MCF 10A (cell line): ENCODE measurements around the gene OGDHL. TPM values are rescaled to one million over a fixed set of nuclear protein-coding genes. Genes with fewer than 3 reads are reported as not detected.

Source experiments
- BruUV-seq: library from RNA; stranded (reverse); fragments of 400-500 nt; replicated peaks from 2 replicates; lab custom pipeline; 2021; lab: Mats Ljungman, UMichigan
- CTCF ChIA-PET: fragments of 300-600 bp; sonication (Branson Sonifier 250); formaldehyde crosslinking; extraction: SDS; loops from one replicate; lab custom pipeline; 2021; ENCODE audit warnings: antibody characterized with exemption, inconsistent platforms; lab: Yijun Ruan, JAX
- POLR2A ChIA-PET: fragments of 300-600, 350-650 bp; sonication (Branson Sonifier 250); formaldehyde crosslinking; extraction: SDS; loops from one replicate; lab custom pipeline; 2020; ENCODE audit warnings: antibody characterized with exemption, inconsistent platforms; lab: Yijun Ruan, JAX
- DNase-seq: peaks from one replicate; pipeline ENCODE4 v3.0.0-alpha.2; 2018; ENCODE audit not compliant: unreplicated experiment
- H3K27ac Mint-ChIP-seq: one replicate; pipeline ENCODE4 v1.8.0; 2022; ENCODE audit warnings: mild to moderate bottlenecking, low read depth, mixed read lengths; ENCODE audit not compliant: unreplicated experiment
- H3K27me3 Mint-ChIP-seq: one replicate; pipeline ENCODE4 v1.8.0; 2022; ENCODE audit warnings: mixed read lengths; ENCODE audit not compliant: insufficient read depth, unreplicated experiment
- H3K36me3 Mint-ChIP-seq: one replicate; pipeline ENCODE4 v1.8.0; 2022; ENCODE audit warnings: mild to moderate bottlenecking, moderate library complexity, mixed read lengths; ENCODE audit not compliant: insufficient read depth, unreplicated experiment
- H3K4me1 Mint-ChIP-seq: one replicate; pipeline ENCODE4 v1.8.0; 2022; ENCODE audit warnings: mixed read lengths; ENCODE audit not compliant: insufficient read depth, unreplicated experiment
- H3K4me3 Mint-ChIP-seq: one replicate; pipeline ENCODE4 v1.8.0; 2022; ENCODE audit warnings: mild to moderate bottlenecking, moderate library complexity, mixed read lengths; ENCODE audit not compliant: unreplicated experiment
- H3K9me3 Mint-ChIP-seq: one replicate; pipeline ENCODE4 v1.8.0; 2022; ENCODE audit warnings: mixed read lengths; ENCODE audit not compliant: unreplicated experiment
- intact Hi-C: fragments of 100-400 bp; cut with micrococcal nuclease; formaldehyde crosslinking; loops from 2 replicates; pipeline ENCODE4 v1.14.1; 2022
- total RNA-seq: library from RNA; stranded (reverse); gene quantifications from 2 replicates; pipeline ENCODE4 v1.2.3, GENCODE V29; 2022
- TF ChIP-seq, protein P1 (sequence below): fragments of 200-600 bp; IDR thresholded peaks from one replicate; pipeline ENCODE4 v1.8.0; 2022; ENCODE audit warnings: antibody characterized with exemption, mild to moderate bottlenecking; ENCODE audit not compliant: unreplicated experiment

The OGDHL gene
- total RNA-seq, 1 experiment from 2014 or later, result 0.28 TPM

GRCh38 chr10:49740346-49741107 lies 21.6 kb downstream of the OGDHL start:
- ChIA-PET CTCF (interaction anchor here (0.7 kb wide), 1 partner anchor 118 kb away, joined by 3 read pairs; no protein-coding TSS in a partner anchor), POLR2A (interaction anchor here (0.9 kb wide), 1 partner anchor 59 kb away, joined by 3 read pairs; no protein-coding TSS in a partner anchor)
- H3K27me3 Mint-ChIP-seq, result no peaks in the 10 kb centered on the region
- no peaks in the 10 kb centered on the region for H3K36me3 Mint-ChIP-seq
- no peaks in the 10 kb centered on the region for H3K4me1 Mint-ChIP-seq
- H3K27ac Mint-ChIP-seq, result no peak overlapping the region
- intact Hi-C loops, result no loop called here
- no peak overlapping the region for H3K4me3 Mint-ChIP-seq
- no peak for DNase-seq
- peaks cover 8% of the 10 kb centered on the region for H3K9me3 Mint-ChIP-seq
- TF ChIP-seq, protein P1, sequence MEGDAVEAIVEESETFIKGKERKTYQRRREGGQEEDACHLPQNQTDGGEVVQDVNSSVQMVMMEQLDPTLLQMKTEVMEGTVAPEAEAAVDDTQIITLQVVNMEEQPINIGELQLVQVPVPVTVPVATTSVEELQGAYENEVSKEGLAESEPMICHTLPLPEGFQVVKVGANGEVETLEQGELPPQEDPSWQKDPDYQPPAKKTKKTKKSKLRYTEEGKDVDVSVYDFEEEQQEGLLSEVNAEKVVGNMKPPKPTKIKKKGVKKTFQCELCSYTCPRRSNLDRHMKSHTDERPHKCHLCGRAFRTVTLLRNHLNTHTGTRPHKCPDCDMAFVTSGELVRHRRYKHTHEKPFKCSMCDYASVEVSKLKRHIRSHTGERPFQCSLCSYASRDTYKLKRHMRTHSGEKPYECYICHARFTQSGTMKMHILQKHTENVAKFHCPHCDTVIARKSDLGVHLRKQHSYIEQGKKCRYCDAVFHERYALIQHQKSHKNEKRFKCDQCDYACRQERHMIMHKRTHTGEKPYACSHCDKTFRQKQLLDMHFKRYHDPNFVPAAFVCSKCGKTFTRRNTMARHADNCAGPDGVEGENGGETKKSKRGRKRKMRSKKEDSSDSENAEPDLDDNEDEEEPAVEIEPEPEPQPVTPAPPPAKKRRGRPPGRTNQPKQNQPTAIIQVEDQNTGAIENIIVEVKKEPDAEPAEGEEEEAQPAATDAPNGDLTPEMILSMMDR, result no peak
- no TSS peak for BruUV-seq

DNA sequence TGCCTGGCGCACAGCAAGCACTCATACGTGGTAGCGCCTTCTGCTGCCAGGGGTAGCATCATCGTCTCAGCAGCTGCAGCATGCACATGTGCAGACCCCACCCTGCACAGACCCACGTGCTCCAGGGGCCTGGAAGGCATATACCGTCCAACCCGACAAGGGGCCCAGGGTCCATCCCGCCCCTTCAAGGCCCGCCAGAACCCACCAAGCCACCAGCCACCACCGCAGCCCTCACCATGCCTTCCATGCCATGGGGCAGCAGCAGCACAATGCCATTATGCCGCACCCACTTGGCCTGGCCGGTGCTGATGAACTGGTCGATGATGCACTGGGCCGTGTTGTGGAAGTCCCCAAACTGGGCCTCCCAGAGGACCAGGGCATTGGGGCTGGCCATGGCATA lies 22.7 kb downstream of the OGDHL start:
- Mint-ChIP-seq H3K4me1 (peaks cover 3% of the 10 kb centered on the region), H3K4me3 (no peak overlapping the region), H3K36me3 (no peaks in the 10 kb centered on the region), H3K27me3 (no peaks in the 10 kb centered on the region), H3K9me3 (peaks cover 8% of the 10 kb centered on the region), H3K27ac (no peak overlapping the region)
- DNase-seq, result no peak
- POLR2A ChIA-PET, result interaction anchor here (0.9 kb wide), 1 partner anchor 58 kb away, joined by 3 read pairs; no protein-coding TSS in a partner anchor
- intact Hi-C loops, result no loop called here
- CTCF ChIA-PET, result no interaction called here
- BruUV-seq, result no TSS peak
- TF ChIP-seq, protein P1, result no peak

- Mint-ChIP-seq H3K36me3 (peaks cover 4% of the 10 kb centered on the region), H3K27me3 (no peaks in the 10 kb centered on the region), H3K9me3 (peaks cover 8% of the 10 kb centered on the region), H3K27ac (no peak overlapping the region), H3K4me1 (peaks cover 6% of the 10 kb centered on the region), H3K4me3 (no peak overlapping the region)
- intact Hi-C loops, result no loop called here
- CTCF ChIA-PET, result no interaction called here
- no TSS peak for BruUV-seq
- no peak for DNase-seq
- POLR2A ChIA-PET, result no interaction called here
- TF ChIP-seq, protein P1, result no peak
Observed at GRCh38 chr10:49738616-49739360, 23.3 kb downstream of the OGDHL start.
